Glutamatergic neuron (in vitro differentiated cells): ENCODE data around the gene KIAA1210. TPM values are rescaled to one million over a fixed set of nuclear protein-coding genes. Genes with fewer than 3 reads are reported as not detected.
A peak's percentile ranks its signal among the peaks of the same experiment; 100 is the strongest.

Experiments used
- DNase-seq: peaks from one replicate; pipeline ENCODE4 v3.0.0; 2022
- H3K27ac Mint-ChIP-seq: one replicate; pipeline ENCODE4 v1.8.0; 2020; ENCODE audit warnings: mild to moderate bottlenecking, mixed read lengths, inconsistent platforms; ENCODE audit not compliant: unreplicated experiment
- H3K27me3 Mint-ChIP-seq: one replicate; pipeline ENCODE4 v1.8.0; 2020; ENCODE audit warnings: mild to moderate bottlenecking, moderate library complexity, mixed read lengths, inconsistent platforms; ENCODE audit not compliant: unreplicated experiment
- H3K36me3 Mint-ChIP-seq: one replicate; pipeline ENCODE4 v1.8.0; 2020; ENCODE audit warnings: mild to moderate bottlenecking, mixed read lengths, inconsistent platforms; ENCODE audit not compliant: unreplicated experiment
- H3K4me1 Mint-ChIP-seq: one replicate; pipeline ENCODE4 v1.8.0; 2020; ENCODE audit warnings: mild to moderate bottlenecking, low read depth, mixed read lengths, inconsistent platforms; ENCODE audit not compliant: unreplicated experiment
- H3K4me3 Mint-ChIP-seq: one replicate; pipeline ENCODE4 v1.8.0; 2020; ENCODE audit warnings: mild to moderate bottlenecking, mixed read lengths, inconsistent platforms; ENCODE audit not compliant: unreplicated experiment
- H3K9me3 Mint-ChIP-seq: one replicate; pipeline ENCODE4 v1.8.0; 2020; ENCODE audit warnings: mild to moderate bottlenecking, moderate library complexity, mixed read lengths, inconsistent platforms; ENCODE audit not compliant: unreplicated experiment
- CTCF ChIP-seq: fragments of 200-600 bp; sonication (generic); IDR thresholded peaks from one replicate; pipeline ENCODE4 v1.5.0; 2021; ENCODE audit not compliant: partially characterized antibody, unreplicated experiment
- total RNA-seq: library from RNA; stranded (reverse); fragmentation: NEBNext Ultra II Directional; extraction: Animal tissue kit (Norgen Biotek cat#: 25700); gene quantifications from one replicate; pipeline ENCODE4 v1.2.1, GENCODE V29; 2021; ENCODE audit not compliant: unreplicated experiment

The KIAA1210 gene
- total RNA-seq, 1 donor from 2014 or later = 0.98 TPM

GRCh38 chrX:119145241-119145653 lies 17.6 kb upstream of the KIAA1210 start:
- no peaks in the 10 kb centered on the region for H3K36me3 Mint-ChIP-seq
- DNase-seq = peak; percentile 35
- no peak for TF ChIP-seq CTCF
- no peaks in the 10 kb centered on the region for H3K4me1 Mint-ChIP-seq
- no peak overlapping the region for H3K27ac Mint-ChIP-seq
- no peak overlapping the region for H3K4me3 Mint-ChIP-seq
- no peaks in the 10 kb centered on the region for H3K27me3 Mint-ChIP-seq
- peaks cover 1% of the 10 kb centered on the region for H3K9me3 Mint-ChIP-seq

- no peak for DNase-seq
- Mint-ChIP-seq H3K4me3 (no peak overlapping the region), H3K4me1 (peaks cover 4% of the 10 kb centered on the region), H3K9me3 (peaks cover 5% of the 10 kb centered on the region), H3K27ac (no peak overlapping the region), H3K27me3 (no peaks in the 10 kb centered on the region), H3K36me3 (peaks cover 4% of the 10 kb centered on the region)
- no peak for TF ChIP-seq CTCF
Measured at GRCh38 chrX:119134466-119134865, 6.9 kb upstream of the KIAA1210 start.

GRCh38 chrX:119132961-119133360 lies 5.3 kb upstream of the KIAA1210 start:
- DNase-seq = no peak
- Mint-ChIP-seq H3K27ac (no peak overlapping the region), H3K9me3 (peaks cover 5% of the 10 kb centered on the region), H3K4me1 (peaks cover 6% of the 10 kb centered on the region), H3K27me3 (no peaks in the 10 kb centered on the region), H3K4me3 (no peak overlapping the region), H3K36me3 (peaks cover 4% of the 10 kb centered on the region)
- TF ChIP-seq CTCF = no peak

DNA sequence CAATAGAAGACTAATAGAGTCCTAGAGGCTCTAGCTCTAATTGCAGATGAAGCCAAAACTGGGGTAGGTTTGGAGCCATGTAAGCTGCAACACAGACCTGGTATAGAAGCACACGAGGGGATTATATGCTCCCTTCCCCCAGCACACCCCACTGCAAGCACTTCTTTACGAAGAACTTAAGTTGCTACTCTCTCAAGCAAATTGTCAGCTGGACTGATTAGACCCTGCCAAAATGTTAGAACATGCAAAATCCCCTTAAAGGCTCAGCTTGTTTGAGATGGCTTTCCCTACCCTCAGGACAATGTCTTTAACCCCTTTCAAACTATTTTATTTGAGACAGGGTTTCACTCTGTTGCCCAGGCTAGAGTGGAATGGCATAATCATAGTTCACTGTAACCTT lies 4.7 kb upstream of the KIAA1210 start:
- Mint-ChIP-seq H3K36me3 (peaks cover 4% of the 10 kb centered on the region), H3K9me3 (peaks cover 1% of the 10 kb centered on the region), H3K27ac (no peak overlapping the region), H3K4me3 (no peak overlapping the region), H3K27me3 (no peaks in the 10 kb centered on the region), H3K4me1 (peaks cover 11% of the 10 kb centered on the region)
- TF ChIP-seq CTCF = no peak
- no peak for DNase-seq

DNA sequence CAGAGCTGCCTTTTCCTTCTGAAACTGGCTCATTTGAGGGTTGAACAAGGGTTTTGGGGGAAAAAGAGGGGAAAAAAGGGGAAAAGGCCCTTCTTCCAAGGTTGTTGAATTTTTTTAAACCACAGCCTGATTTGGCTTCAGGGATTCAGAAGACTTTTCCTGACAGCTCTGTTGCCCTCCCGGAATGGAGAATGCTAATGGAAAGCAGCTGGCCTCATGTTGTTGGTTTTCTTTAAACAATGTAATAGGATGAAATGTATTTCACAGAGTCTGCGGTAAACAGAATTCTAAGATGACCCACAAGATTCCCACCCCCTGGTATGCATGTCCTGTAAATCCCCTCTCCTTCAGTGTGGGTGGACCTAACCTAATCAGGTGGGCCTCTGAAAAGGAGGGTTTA lies 3.3 kb upstream of the KIAA1210 start:
- H3K27ac Mint-ChIP-seq = no peak overlapping the region
- H3K9me3 Mint-ChIP-seq = peaks cover 1% of the 10 kb centered on the region
- H3K4me3 Mint-ChIP-seq = no peak overlapping the region
- no peak for DNase-seq
- no peaks in the 10 kb centered on the region for H3K27me3 Mint-ChIP-seq
- H3K4me1 Mint-ChIP-seq = peaks cover 11% of the 10 kb centered on the region
- TF ChIP-seq CTCF = no peak
- peaks cover 4% of the 10 kb centered on the region for H3K36me3 Mint-ChIP-seq
